Measurements from ENCODE around the gene ATG7.

Gene ATG7

GRCh38 chr3:11536936-11537612 lies 264.9 kb downstream of the ATG7 start:
- no peak for DNase-seq (ENCODE audit: low read depth)

GRCh38 chr3:11538581-11538980 lies 266.4 kb downstream of the ATG7 start:
- DNase-seq (ENCODE audit: low read depth): no peak

GRCh38 chr3:11539218-11539617 lies 267.0 kb downstream of the ATG7 start:
- no peak for DNase-seq (ENCODE audit: low read depth)

GRCh38 chr3:11539677-11540076 lies 267.5 kb downstream of the ATG7 start:
- no peak for DNase-seq (ENCODE audit: low read depth)

GRCh38 chr3:11541321-11542303 lies 269.4 kb downstream of the ATG7 start:
- DNase-seq (ENCODE audit: low read depth): no peak

GRCh38 chr3:11542551-11542950 lies 270.4 kb downstream of the ATG7 start:
- no peak for DNase-seq (ENCODE audit: low read depth)

GRCh38 chr3:11543141-11543947 lies 271.1 kb downstream of the ATG7 start:
- DNase-seq (ENCODE audit: low read depth): no peak

GRCh38 chr3:11543948-11544387 lies 271.8 kb downstream of the ATG7 start:
- DNase-seq (ENCODE audit: low read depth): no peak

- DNase-seq (ENCODE audit: low read depth): no peak
Observed at GRCh38 chr3:11544412-11545181, 272.4 kb downstream of the ATG7 start.

- DNase-seq (ENCODE audit: low read depth): no peak
Observed at GRCh38 chr3:11545186-11545851, 273.1 kb downstream of the ATG7 start.

- DNase-seq (ENCODE audit: low read depth): no peak
Observed at GRCh38 chr3:11546657-11547302, 274.6 kb downstream of the ATG7 start.

- DNase-seq (ENCODE audit: low read depth): no peak
Observed at GRCh38 chr3:11547498-11547897, 275.3 kb downstream of the ATG7 start.

- peak; percentile 93 for DNase-seq (ENCODE audit: low read depth)
Observed at GRCh38 chr3:11548721-11549131, 276.5 kb downstream of the ATG7 start.

GRCh38 chr3:11549580-11550140 lies 277.5 kb downstream of the ATG7 start:
- no peak for DNase-seq (ENCODE audit: low read depth)

- DNase-seq (ENCODE audit: low read depth): no peak
Observed at GRCh38 chr3:11551036-11551435, 278.8 kb downstream of the ATG7 start.

GRCh38 chr3:11552289-11553264 lies 280.4 kb downstream of the ATG7 start:
- DNase-seq (ENCODE audit: low read depth): no peak

GRCh38 chr3:11553436-11554235 lies 281.4 kb downstream of the ATG7 start:
- peak; percentile 78 for DNase-seq (ENCODE audit: low read depth)

GRCh38 chr3:11554236-11554610 lies 282.0 kb downstream of the ATG7 start:
- DNase-seq (ENCODE audit: low read depth): no peak

All from iris pigment epithelial cell (primary cell).